Right lobe of liver (tissue), 4 donors: ENCODE measurements around the gene G2E3.

Experiments
- CTCF ChIP-seq, 4 donors: fragments of 200-600 bp in 3 of 4; fragments of 450-650 bp in 1 of 4; IDR thresholded peaks; one replicate each; pipeline versions ENCODE4 v1.5.1 to v1.8.0; 2016 to 2022; ENCODE audit warnings: antibody characterized with exemption in 4 of 4, mild to moderate bottlenecking in 2 of 4
- POLR2A ChIP-seq: fragments of 450-650 bp; IDR thresholded peaks from one replicate; pipeline ENCODE4 v1.6.1; 2017; ENCODE audit warnings: antibody characterized with exemption, mild to moderate bottlenecking
- donor health status: DM: no; HTN: no; CAD: no.
- donor health status: DM: no; HTN: no; CAD: no.
- donor health status: DM: no; HTN: yes; CAD: no.

DNA sequence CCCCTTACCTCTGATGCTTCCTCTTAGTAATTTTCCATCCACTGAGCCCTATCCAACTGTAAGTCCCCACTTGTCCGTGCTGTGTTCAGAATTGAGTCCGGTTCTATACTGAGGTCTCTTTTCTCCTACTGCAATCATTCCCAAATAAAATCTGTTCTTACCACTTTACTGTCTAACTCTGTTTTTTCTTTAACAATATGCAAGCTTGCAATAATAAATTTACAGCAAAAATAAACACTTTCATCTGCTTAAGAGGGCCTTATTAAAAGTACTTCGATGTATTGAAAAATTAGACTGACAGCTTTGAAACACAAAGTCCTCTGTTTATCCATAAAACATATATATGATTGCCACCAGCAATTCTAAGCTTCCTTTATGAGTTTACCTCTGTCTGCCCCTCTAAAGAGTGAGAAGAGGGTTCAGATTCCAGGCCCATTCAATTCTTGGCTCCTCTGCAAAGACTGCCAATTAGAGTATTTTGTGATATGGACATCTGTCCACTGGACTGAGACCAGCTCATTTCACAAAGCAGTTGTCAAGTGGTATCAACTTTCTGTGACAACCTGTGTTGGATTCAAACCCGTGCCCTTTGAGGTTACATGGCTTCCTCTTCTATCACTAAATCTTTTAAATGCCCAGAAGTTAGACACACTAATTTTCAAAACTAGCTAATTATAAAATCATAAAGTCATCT lies 39.9 kb upstream of the G2E3 start:
- TF ChIP-seq CTCF (IDR thresholded peaks at IDR 0.05) (no peak), POLR2A (no peak)
